GM10266 (cell line): ENCODE results near the gene ARSD.
"Not testable (repeated sequence)": the region's sequence is repeated elsewhere in the genome, so short reads cannot be mapped to it uniquely, and the experiment has no call there.

Source experiments
- DNase-seq: peaks from one replicate; pipeline ENCODE4 v3.0.0; 2012; ENCODE audit errors: extremely low spot score
- TF ChIP-seq, protein P1 (sequence below): IDR thresholded peaks from 2 replicates; pipeline ENCODE4 v1.5.1; 2012; ENCODE audit warnings: mild to moderate bottlenecking, low read depth; ENCODE audit not compliant: control insufficient read depth, insufficient read depth; ENCODE audit errors: missing control alignments

The ARSD gene

GRCh38 chrX:2928583-2929434 is at the start of gene ARSD:
Gene ARSD, minus strand, starts transcription at chrX:2929339. Its CDS starts 64 bp downstream, at chrX:2929275.
- DNase-seq, result peak; percentile 69
- TF ChIP-seq, protein P1, sequence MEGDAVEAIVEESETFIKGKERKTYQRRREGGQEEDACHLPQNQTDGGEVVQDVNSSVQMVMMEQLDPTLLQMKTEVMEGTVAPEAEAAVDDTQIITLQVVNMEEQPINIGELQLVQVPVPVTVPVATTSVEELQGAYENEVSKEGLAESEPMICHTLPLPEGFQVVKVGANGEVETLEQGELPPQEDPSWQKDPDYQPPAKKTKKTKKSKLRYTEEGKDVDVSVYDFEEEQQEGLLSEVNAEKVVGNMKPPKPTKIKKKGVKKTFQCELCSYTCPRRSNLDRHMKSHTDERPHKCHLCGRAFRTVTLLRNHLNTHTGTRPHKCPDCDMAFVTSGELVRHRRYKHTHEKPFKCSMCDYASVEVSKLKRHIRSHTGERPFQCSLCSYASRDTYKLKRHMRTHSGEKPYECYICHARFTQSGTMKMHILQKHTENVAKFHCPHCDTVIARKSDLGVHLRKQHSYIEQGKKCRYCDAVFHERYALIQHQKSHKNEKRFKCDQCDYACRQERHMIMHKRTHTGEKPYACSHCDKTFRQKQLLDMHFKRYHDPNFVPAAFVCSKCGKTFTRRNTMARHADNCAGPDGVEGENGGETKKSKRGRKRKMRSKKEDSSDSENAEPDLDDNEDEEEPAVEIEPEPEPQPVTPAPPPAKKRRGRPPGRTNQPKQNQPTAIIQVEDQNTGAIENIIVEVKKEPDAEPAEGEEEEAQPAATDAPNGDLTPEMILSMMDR, result no peak

DNA sequence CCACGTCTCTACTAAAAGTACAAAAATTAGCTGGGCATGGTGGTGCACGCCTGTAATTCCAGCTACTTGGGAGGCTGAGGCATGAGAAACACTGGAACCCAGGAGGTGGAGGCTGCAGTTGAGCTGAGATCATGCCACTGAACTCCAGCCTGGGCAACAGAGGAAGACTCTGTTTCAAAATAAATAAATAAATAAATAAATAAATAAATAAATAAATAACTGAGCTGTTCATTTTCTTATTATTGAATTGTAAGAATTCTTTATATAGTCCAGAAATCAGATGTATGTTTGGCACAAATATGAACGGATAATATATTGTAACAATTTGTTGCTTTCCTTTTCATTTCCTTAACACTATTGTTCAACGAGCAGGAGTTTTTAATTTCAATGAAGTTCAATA is 49.5 kb upstream of the ARSD start:
- DNase-seq, result not testable (repeated sequence)

DNA sequence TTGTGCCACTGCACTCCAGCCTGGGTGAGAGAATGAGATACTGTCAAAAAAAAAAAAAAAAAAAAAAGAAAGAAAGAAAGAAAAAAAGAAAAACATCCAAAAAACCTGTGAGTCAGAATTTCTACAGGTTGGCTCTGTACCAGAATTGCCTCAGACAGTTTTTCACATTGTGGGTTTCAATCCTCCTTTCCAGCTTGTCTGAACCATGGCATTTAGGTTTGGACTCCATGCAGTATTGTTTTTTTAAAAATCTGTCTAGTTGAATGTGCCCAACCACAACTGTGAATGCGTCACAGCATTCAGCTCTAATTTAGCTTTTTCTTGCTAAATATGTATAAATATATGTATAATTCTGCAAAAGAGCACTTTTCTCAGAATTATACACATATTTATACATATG is 45.8 kb upstream of the ARSD start:
- TF ChIP-seq, protein P1, result no peak
- DNase-seq, result no peak

- TF ChIP-seq, protein P1, result no peak
- DNase-seq, result no peak
These were observed 43.3 kb upstream of the ARSD start for GRCh38 chrX:2972391-2972790.

- TF ChIP-seq, protein P1, result no peak
- no peak for DNase-seq
These were observed 39.9 kb upstream of the ARSD start for GRCh38 chrX:2969021-2969420.

- TF ChIP-seq, protein P1, result no peak
- DNase-seq, result no peak
These were observed 39.1 kb upstream of the ARSD start for GRCh38 chrX:2967998-2968909.

DNA sequence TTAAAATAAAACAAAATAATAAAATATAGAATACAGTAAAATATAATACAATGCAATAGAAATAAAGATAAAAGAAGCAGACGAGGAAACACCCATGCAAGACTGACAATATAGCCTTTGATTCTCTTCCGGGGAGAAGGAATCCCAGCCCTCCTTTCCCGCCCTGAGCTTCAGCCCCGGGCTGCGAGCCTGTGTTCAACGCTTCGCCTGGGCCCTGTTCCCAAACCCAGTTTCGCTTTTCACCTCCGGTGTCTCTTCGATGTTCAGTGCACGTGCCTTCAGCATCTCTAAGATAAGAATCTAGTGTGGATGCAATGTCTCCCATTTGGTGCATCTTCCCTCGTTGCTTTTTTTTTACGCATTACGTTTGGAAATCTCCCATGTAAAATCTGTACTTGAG is 38.4 kb upstream of the ARSD start:
- TF ChIP-seq, protein P1, result no peak
- no peak for DNase-seq
